Glutamatergic neuron (in vitro differentiated cells): ENCODE measurements around the gene SPON2. TPM values are rescaled to one million over a fixed set of nuclear protein-coding genes. Genes with fewer than 3 reads are reported as not detected.
"Not testable (repeated sequence)": the region's sequence is repeated elsewhere in the genome, so short reads cannot be mapped to it uniquely, and the experiment has no call there.

Source experiments
- DNase-seq: peaks from one replicate; pipeline ENCODE4 v3.0.0; 2022
- H3K27ac Mint-ChIP-seq: one replicate; pipeline ENCODE4 v1.8.0; 2020; ENCODE audit warnings: mild to moderate bottlenecking, mixed read lengths, inconsistent platforms; ENCODE audit not compliant: unreplicated experiment
- H3K27me3 Mint-ChIP-seq: one replicate; pipeline ENCODE4 v1.8.0; 2020; ENCODE audit warnings: mild to moderate bottlenecking, moderate library complexity, mixed read lengths, inconsistent platforms; ENCODE audit not compliant: unreplicated experiment
- H3K36me3 Mint-ChIP-seq: one replicate; pipeline ENCODE4 v1.8.0; 2020; ENCODE audit warnings: mild to moderate bottlenecking, mixed read lengths, inconsistent platforms; ENCODE audit not compliant: unreplicated experiment
- H3K4me1 Mint-ChIP-seq: one replicate; pipeline ENCODE4 v1.8.0; 2020; ENCODE audit warnings: mild to moderate bottlenecking, low read depth, mixed read lengths, inconsistent platforms; ENCODE audit not compliant: unreplicated experiment
- H3K4me3 Mint-ChIP-seq: one replicate; pipeline ENCODE4 v1.8.0; 2020; ENCODE audit warnings: mild to moderate bottlenecking, mixed read lengths, inconsistent platforms; ENCODE audit not compliant: unreplicated experiment
- H3K9me3 Mint-ChIP-seq: one replicate; pipeline ENCODE4 v1.8.0; 2020; ENCODE audit warnings: mild to moderate bottlenecking, moderate library complexity, mixed read lengths, inconsistent platforms; ENCODE audit not compliant: unreplicated experiment
- CTCF ChIP-seq: fragments of 200-600 bp; sonication (generic); IDR thresholded peaks from one replicate; pipeline ENCODE4 v1.5.0; 2021; ENCODE audit not compliant: partially characterized antibody, unreplicated experiment
- total RNA-seq: library from RNA; stranded (reverse); fragmentation: NEBNext Ultra II Directional; extraction: Animal tissue kit (Norgen Biotek cat#: 25700); gene quantifications from one replicate; pipeline ENCODE4 v1.2.1, GENCODE V29; 2021; ENCODE audit not compliant: unreplicated experiment

Gene SPON2
- total RNA-seq, 1 donor from 2014 or later: 769 TPM

DNA sequence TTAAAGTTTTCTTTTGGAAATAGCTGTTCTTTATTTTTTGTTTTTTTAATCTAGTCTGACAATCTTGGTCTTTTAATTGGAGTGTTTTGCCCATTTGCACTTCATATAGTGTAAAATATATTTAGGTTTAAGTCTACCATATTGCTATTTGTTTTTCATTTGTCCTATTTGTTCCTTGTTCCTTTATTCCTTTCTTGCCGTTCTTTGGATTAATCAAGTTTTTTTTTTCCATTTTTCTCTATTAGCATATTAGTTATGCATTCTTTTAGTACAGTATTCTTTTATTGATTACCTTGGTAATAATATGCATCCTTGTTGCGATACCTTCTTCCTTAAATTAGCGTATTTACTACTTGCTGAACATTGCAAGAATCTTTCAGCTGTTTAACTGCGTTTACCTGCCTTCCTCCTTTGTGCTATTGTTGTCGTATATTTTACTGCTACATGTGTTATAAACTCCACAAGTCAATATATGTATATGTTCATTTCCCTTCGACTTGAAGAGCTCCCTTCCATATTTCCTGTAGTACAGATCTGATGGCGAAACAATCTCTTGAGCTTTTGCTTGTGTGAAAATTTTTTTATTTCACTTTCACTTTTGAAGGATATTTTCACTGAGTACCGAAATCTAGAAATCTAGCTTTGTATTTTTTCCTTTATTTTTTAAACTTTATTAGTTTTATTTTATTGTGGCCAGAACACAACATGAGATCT, 35.2 kb downstream of the SPON2 start:
- Mint-ChIP-seq H3K27ac (no peak overlapping the region), H3K4me1 (peaks cover under 1% of the 10 kb centered on the region), H3K36me3 (peaks cover 9% of the 10 kb centered on the region), H3K4me3 (no peak overlapping the region), H3K9me3 (no peaks in the 10 kb centered on the region), H3K27me3 (peaks cover 2% of the 10 kb centered on the region)
- no peak for DNase-seq
- TF ChIP-seq CTCF: no peak

- H3K27me3 Mint-ChIP-seq: peaks cover 2% of the 10 kb centered on the region
- no peak overlapping the region for H3K27ac Mint-ChIP-seq
- H3K36me3 Mint-ChIP-seq: peaks cover 4% of the 10 kb centered on the region
- no peak overlapping the region for H3K4me3 Mint-ChIP-seq
- H3K9me3 Mint-ChIP-seq: no peaks in the 10 kb centered on the region
- no peak for DNase-seq
- H3K4me1 Mint-ChIP-seq: peaks cover 4% of the 10 kb centered on the region
- no peak for TF ChIP-seq CTCF
Measured at GRCh38 chr4:1136048-1136447, 36.3 kb downstream of the SPON2 start.

- peaks cover 2% of the 10 kb centered on the region for H3K27me3 Mint-ChIP-seq
- DNase-seq: no peak
- no peak overlapping the region for H3K27ac Mint-ChIP-seq
Measured at GRCh38 chr4:1133033-1133432, 39.4 kb downstream of the SPON2 start.

DNA sequence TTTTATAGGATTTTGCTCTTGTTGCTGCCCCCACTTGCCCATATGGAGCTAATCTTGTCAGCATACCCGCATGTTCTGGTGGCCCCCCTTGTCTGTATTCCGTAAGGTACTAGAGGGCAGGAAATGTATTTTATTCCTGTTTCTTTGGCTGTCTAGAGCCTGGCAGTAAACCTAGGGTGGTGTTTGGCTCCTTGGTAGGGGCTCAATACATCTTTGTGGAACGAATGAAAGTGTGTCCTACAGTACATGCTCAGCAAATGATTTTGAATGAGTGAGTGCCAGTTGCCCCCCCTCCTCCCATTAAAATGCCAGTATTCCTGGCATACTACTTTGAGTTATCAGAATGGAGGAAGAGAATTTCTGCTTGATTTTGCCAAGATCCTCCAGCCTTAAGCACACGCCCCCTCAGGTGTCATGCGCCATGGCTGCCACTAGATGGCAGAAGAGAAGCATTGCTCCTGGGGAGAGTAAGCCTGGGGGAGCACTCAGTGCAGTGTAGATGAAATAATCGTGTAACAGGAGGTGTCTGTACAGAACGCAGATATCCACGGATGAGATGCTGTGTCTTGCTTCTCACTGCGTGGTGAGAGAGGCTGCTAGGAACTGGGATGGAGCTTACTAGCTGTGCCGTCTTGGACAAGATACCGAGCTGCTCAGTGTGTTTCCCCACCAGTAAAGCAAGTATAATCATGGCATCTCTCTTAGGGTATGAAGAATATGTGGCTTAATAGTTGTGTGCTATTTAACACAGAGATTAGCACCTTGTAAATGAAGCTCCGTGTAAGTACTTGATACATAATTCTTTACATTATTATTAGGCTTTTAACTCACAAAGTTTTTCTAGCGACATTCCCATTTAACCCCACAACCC, 41.8 kb downstream of the SPON2 start:
- H3K9me3 Mint-ChIP-seq: peaks cover 3% of the 10 kb centered on the region
- H3K36me3 Mint-ChIP-seq: peaks cover 4% of the 10 kb centered on the region
- peaks cover 4% of the 10 kb centered on the region for H3K4me1 Mint-ChIP-seq
- peak; percentile 99 for TF ChIP-seq CTCF
- H3K27ac Mint-ChIP-seq: no peak overlapping the region
- peak; percentile 79 for DNase-seq
- no peak overlapping the region for H3K4me3 Mint-ChIP-seq
- peaks cover 2% of the 10 kb centered on the region for H3K27me3 Mint-ChIP-seq

More at GRCh38 chr4:1133033-1133432, 39.4 kb downstream of the SPON2 start:
- Mint-ChIP-seq H3K4me3 (no peak overlapping the region), H3K36me3 (peaks cover 4% of the 10 kb centered on the region), H3K9me3 (peaks cover 3% of the 10 kb centered on the region), H3K4me1 (peaks cover 4% of the 10 kb centered on the region)
- TF ChIP-seq CTCF: no peak

- Mint-ChIP-seq H3K4me3 (no peak overlapping the region), H3K9me3 (peaks cover 3% of the 10 kb centered on the region), H3K4me1 (no peaks in the 10 kb centered on the region), H3K27me3 (no peaks in the 10 kb centered on the region), H3K36me3 (no peaks in the 10 kb centered on the region), H3K27ac (no peak overlapping the region)
- DNase-seq: no peak
- TF ChIP-seq CTCF: no peak
Measured at GRCh38 chr4:1126506-1126905, 45.9 kb downstream of the SPON2 start.

DNA sequence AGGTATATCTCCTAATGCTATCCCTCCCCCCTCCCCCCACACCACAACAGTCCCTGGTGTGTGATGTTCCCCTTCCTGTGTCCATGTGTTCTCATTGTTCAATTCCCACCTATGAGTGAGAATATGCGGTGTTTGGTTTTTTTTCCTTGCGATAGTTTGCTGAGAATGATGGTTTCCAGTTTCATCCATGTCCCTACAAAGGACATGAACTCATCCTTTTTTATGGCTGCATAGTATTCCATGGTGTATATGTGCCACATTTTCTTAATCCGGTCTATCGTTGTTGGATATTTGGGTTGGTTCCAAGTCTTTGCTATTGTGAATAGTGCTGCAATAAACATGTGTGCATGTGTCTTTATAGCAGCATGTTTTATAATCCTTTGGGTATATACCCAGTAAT, 46.9 kb downstream of the SPON2 start:
- H3K9me3 Mint-ChIP-seq, H3K4me3 Mint-ChIP-seq, H3K27ac Mint-ChIP-seq, H3K36me3 Mint-ChIP-seq, H3K27me3 Mint-ChIP-seq, DNase-seq, H3K4me1 Mint-ChIP-seq: not testable (repeated sequence)
